Stimulated activated CD4-positive, alpha-beta T cell treated with anti-CD3 and anti-CD28 coated beads, Interleukin-1b, Interleukin-23, amount 100 ng/mL, for 4 hours (primary cell): Measurements from ENCODE around the gene IFIT5.
"Not testable (repeated sequence)": the region's sequence is repeated elsewhere in the genome, so short reads cannot be mapped to it uniquely, and the experiment has no call there.

ENCODE experiments used
- DNase-seq, 2 donors: peaks; one replicate each; pipeline ENCODE4 v3.0.0-alpha.2; 2020; ENCODE audit warnings: low read depth in 2 of 2

Gene IFIT5

DNA sequence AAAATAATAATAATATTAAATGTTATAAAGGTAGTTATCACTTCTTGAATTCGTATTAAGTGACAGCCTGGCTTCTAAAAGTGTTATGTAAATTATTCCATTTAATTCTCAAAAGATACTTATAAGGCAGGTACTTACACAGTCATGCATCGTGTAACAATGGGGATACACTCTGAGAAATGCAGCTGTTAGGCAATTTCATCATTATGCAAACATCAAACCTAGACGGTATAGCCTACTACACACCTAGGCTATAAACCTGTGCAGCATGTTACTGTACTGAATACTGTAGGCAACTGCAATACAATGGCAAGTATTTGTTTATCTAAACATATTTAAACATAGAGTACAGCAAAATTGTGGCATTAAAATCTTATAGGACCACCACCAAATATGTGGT lies 20.5 kb upstream of the IFIT5 start:
- no peak for DNase-seq

DNA sequence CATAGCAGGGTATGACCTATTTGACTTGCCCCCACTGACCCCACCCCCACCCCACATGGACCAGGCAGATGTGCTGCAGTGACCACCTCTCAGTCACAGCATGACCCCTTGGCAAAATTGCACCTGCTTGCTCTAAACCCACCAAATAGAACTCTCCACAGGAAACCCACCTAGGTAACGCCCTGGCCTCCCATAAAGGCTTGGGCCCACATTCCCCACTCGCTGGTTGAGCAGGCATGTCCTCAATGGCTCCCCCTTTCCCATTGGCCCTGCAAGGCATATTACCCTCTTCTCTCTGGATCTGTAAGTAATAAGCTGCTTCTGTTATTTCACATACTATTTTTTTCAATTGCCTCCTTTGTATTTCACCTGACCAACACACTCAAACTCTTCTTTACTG lies 19.2 kb upstream of the IFIT5 start:
- no peak for DNase-seq

DNA sequence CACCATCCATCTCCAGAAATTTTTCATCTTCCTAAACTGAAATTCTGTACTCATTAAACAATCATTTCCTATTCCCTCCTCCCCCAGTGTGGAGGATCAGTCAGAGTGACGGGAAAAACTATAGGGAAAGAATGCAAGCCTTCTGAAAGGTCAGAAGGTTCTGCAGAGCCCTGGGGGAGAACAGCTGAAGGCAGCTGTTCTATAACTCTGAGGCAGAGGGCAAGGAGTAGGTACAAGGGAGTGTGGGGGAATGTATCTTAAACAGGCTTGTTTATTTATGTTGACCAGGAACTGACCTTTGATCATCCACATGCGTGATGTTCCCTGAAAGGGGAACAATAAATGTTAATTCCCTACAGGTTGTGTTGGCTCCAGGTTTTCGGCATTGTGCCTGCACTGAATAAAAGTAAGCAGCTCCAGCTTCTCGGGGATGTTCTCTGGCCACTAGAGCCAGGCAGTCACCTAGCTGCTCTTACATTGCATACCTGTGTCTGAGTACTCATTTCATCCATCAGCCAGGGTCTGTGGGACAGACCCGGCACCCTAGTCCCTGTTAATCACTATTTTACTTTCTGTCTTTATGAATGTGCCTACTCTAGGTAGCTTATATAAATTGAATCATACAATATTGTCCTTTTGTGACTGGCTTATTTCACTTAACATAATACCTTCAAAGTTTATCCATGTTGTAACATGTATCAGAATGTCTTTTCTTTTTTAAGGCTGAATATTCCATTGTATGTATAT lies 16.2 kb upstream of the IFIT5 start:
- DNase-seq: no peak

DNA sequence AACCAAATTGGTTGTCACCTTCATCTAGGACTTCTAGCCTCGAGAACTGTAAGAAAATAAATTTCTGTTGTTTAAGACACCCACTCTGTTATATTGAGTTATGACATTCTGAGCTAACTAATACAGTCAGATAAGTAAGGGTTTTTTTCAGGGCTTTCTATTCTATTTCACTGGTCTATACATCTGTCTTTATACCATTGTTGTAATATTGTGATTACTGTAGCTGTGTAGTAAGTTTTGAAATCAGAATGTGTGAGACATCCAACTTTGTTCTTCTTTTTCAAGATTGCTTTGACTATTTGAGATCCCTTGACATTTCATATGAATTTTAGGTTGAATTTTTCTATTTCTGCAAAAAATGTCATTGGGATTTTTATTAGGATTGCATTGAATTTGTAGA lies 14.4 kb upstream of the IFIT5 start:
- DNase-seq: no peak

- DNase-seq: no peak
These were observed 11.3 kb upstream of the IFIT5 start for GRCh38 chr10:89403043-89403442.

DNA sequence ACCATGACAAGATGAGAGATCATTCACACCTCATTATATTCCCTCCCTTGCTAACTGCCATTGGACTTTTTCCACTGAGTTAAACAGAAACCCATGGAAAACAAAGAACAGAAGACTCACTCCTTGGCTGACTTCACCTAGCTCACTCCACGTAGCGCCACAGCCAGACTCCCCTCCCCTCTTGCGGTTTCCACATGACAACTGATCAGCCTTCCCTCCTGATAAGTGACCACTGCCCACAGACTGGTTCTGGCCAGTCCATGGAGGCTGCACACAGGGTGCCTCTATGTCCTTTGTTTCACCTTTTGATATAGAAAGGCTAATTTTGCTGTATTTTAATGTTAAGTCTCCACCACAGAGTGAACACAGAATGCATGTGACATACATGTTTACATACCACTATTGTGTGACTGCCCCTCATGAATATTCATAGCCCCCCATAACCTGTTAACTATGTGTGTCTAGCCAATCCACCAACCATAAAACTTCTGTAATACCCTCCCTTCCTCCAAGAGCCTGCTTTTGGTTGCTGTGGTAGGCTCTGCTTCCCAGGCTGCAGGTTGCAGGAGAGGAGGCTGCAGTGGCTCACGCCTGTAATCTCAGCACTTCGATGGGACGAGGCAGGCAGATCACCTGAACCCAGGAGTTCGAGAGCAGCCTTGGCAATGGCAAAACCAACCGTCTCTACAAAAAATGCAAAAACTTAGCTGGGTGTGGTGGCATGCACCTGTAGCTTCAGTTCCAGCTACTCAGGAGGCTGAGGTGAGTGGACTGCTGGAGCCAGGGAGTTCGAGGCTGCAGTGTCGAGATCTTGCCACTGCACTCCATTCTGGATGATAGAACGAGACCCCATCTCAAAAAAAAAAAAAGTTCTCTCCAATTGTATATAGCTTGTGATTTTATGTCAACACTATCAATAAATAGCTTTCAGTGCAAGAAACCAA lies 10.0 kb upstream of the IFIT5 start:
- DNase-seq: no peak

DNA sequence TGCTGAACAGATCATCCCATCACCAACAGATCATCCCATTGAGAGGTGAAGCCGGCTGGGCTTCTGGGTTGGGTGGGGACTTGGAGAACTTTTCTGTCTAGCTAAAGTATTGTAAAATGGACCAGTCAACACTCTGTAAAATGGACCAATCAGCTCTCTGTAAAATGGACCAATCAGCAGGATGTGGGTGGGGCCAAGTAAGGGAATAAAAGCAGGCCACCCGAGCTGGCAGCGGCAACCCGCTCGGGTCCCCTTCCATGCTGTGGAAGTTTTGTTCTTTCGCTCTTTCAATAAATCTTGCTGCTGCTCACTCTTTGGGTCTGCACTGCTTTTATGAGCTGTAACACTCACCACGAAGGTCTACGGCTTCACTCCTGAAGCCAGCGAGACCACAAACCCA lies 8.2 kb upstream of the IFIT5 start:
- DNase-seq: not testable (repeated sequence)

DNA sequence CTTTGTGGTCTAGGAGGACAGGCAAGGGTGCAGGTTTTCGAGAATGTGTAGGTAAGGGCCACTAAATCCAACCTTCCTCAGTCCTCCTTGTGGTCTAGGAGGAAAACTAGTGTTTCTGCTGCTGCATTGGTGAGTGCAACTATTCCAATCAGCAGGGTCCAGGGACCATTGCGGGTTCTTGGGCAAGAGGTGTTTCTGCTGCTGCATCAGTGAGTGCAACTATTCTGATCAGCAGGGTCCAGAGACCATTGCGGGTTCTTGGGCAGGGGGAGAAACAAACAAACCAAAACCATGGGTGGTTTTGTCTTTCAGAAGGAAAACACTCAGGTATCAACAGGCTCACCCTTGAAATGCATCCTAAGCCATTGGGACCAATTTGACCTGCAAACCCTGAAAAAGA lies 6.6 kb upstream of the IFIT5 start:
- DNase-seq: not testable (repeated sequence)

DNA sequence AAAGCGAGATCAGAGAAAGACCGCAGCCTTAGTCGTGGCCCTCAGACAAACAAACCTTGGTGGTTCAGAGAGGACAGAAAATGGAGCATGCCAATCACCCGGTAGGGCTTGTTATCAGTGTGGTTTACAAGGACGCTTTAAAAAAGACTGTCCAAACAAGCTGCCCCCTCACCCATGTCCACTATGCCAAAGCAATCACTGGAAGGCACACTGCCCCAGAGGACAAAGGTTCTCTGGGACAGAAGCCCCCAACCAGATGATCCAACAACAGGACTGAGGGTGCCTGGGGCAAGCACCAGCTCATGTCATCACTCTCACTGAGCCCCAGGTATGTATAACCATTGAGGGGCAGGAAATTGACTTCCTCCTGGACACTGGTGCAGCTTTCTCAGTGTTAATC lies 5.1 kb upstream of the IFIT5 start:
- not testable (repeated sequence) for DNase-seq

DNA sequence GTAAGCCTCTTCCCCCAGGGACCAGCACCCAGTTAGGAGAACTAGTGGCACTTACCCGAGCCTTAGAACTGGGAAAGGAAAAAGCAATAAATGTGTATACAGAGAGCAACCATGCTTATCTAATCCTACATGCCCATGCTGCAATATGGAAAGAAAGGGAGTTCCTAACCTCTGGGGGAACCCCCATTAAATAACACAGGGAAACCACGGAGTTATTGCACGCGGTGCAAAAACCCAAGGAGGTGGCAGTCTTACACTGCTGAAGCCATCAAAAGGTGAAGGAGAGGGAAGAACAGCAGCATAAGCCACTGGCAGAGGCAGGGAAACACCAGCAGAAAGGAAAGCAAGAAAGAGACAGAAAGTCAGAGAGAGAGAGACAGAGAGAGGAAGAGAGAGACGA lies 3.8 kb upstream of the IFIT5 start:
- not testable (repeated sequence) for DNase-seq

- DNase-seq: not testable (repeated sequence)
These were observed 3.2 kb upstream of the IFIT5 start for GRCh38 chr10:89411135-89411534.

DNA sequence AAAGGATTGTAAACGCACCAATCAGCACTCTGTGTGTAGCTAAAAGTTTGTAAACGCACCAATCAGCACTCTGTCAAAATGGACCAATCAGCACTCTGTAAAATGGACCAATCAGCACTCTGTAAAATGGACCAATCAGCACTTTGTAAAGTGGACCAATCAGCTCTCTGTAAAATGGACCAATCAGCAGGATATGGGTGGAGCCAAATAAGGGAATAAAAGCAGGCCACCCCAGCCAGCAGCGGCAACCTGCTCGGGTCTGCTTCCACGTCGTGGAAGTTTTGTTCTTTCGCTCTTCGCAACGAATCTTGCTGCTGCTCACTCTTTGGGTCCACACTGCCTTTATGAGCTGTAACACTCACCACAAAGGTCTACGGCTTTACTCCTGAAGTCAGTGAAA lies 2.1 kb upstream of the IFIT5 start:
- DNase-seq: peak in 1 of 2 donors; percentile 25

DNA sequence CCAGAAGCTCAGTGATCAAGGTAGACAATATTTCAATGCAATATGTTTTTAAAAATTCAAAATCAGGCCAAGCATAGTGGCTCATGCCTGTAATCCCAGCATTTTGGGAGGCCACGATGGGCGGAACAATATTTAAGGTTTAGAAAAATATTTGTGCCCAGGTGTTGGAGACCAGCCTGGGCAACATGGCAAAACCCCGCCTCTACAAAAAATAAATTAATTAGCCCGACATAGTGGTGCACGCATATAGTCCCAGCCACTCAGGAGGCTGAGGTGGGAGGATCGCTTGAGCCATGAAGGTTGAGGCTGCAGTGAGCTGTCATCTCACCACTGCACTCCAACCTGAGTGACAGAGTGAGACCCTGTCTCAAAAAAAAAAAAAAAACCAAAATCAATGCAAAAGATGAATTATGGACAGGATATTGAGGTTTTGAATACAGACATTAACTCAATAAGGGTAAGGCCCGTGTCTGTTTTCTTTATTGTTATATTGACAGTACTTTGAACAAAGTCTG lies 913 bp upstream of the IFIT5 start:
- no peak for DNase-seq

DNA sequence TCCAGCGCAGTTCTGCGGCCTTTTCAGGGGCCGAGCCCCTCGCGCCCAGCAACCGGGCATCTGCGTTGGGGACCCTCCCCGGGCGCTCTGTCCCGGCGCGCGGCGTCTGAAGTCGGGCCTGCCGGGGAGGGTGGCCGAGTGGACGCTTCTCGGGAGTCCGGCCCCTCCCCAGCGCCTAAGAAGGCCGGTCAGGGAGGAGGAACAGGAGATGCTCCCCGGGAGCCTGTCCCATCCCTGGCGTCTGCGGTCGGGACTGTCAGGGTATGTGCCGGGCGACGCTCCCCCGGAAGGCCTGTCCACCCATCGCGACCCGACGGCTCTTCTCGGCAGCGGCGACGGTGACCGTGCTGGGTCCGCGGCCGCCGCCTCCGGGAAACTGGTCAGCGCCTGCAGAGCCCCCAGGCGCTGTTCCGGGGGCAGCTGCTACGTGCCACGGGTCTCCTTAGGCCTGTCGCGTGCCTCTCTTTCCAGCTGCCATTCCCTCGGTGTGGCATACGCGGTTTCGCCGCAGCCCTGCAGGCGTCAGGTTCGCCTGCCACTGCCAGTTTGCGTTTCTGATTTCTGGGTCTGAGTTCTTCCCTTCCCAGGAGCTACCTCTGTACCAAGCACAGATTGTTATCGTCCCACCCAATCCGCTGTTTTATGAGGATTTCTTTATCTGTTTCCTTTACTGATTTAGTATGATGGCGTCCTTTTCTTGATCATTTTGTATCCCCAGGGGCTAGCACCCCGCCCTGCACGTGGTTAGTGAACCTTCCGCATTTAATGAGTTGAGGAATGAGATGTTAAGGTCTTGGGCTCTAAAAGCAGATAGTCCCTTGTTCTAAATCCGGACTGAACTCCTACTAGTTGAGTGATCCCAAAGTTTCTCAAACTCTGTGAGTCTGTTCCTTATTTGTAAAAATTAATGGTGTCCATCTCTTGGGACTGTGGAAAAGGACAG lies 782 bp downstream of the IFIT5 start:
- DNase-seq: peak in 1 of 2 donors; percentile 16

GRCh38 chr10:89416465-89416864 lies 2.1 kb downstream of the IFIT5 start:
- DNase-seq: no peak

GRCh38 chr10:89419548-89419947 lies 5.2 kb downstream of the IFIT5 start:
- DNase-seq: no peak

- DNase-seq: no peak
These were observed 6.7 kb downstream of the IFIT5 start for GRCh38 chr10:89421018-89421476.

- DNase-seq: no peak
These were observed 10.6 kb downstream of the IFIT5 start for GRCh38 chr10:89425000-89425399.

DNA sequence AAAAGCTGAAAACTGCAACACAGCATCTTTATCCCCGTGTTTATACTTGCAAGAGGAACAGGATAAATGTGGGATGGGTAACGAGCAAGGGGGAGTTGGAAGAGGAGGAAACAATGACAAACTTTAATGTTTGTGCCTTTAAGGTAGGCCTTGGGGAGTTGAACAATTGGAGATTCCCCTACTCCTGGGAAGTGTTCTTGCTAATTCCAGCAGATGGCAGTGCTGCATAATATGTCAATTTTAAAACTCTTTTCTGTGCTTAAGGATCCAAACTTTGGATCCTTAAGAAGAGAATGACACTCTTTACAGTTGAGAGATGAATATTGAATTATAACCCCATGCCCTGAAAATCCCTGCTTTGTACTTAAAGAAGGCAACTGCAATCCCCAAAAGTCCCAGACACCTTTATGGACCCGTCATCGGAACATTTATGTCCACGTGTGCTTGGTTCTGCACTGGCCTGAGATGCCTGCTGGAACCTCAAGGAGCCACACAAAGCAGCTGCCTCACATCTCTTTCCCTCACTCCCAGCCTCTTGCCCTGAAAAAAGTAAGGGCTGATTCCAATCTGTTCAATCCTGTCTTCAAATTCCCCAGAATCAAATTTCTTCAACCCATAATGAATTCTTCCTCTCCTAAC lies 12.0 kb downstream of the IFIT5 start:
- no peak for DNase-seq

- no peak for DNase-seq
These were observed 13.3 kb downstream of the IFIT5 start for GRCh38 chr10:89427629-89428028.

DNA sequence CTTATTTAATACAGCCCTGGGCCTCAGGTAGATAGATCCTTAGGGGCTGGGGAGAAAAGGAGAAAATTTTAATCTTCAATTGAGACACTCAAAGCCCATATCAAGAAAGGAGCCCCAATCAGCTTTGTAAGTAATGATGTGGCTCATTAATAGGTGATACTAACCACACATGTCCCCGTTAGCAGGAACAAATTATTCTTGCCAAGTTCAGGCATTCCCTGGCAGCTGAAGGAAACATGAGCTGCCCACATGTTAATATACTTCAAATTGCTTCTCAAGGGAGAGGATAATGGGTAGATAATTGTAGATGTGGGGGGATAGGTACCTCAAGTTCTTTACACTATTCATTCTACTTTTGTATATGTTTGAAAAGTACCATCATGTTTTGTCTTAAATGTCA lies 14.5 kb downstream of the IFIT5 start:
- DNase-seq: no peak
